ENCODE results near the gene HOXA4.

The HOXA4 gene

DNA sequence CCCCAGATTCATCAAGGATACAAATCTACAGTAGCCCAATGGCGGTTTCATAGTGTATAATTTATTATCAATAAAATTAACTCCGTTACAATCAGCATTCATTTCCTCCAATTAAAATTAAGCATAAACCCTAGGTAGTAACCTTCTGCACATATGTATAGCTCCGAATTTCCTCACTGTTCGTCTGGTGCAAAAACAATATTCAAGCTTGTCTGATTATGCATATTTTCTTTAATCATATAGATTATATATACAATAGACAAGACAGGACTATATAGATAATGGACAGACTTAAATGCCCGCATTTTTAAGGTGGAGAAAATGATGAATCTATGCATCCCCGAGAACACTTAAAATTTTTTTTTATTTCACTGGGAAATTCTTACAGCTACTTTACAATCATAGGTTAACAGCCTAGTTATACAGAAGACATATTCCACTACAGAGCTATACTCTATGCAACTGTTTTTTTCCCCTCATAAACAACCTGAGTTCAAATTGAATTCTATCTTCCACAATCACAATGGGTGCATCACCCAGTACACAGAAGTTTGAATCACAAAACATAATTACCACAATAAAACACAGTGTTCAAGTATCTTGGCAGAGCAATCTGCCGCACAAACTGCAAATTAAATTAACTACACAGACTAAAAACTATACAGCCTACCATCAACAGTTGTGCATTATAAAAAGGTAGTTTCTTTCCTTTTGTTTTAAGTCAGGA is 32.2 kb upstream of the HOXA4 start:
- no peaks in the 10 kb centered on the region for H3K79me2 ChIP-seq (ENCODE audit: control insufficient read depth, insufficient read depth, low read length)
- H2BK120ac ChIP-seq (ENCODE audit: low read depth, low read length): no peak overlapping the region
- no peaks in the 10 kb centered on the region for H3K79me1 ChIP-seq (ENCODE audit: low read length)
- H3K27me3 ChIP-seq (ENCODE audit: insufficient read depth, low read length, poor library complexity): peaks cover 89% of the 10 kb centered on the region
- H3K4me1 ChIP-seq (ENCODE audit: control insufficient read depth, low read depth, low read length): no peaks in the 10 kb centered on the region
- no peak overlapping the region for H3K4me2 ChIP-seq (ENCODE audit: low read length)
- H3K4me3 ChIP-seq (ENCODE audit: low read length): no peak overlapping the region
- H3K4ac ChIP-seq (ENCODE audit: low read depth, low read length): no peak overlapping the region
- H2AK5ac ChIP-seq (ENCODE audit: low read length): no peak overlapping the region
- WGBS (ENCODE audit: extremely low coverage, insufficient coverage, low lambda C conversion rate): no CpG with 5 or more reads among the region's 7 CpGs
- H3K27ac ChIP-seq (ENCODE audit: low read depth, low read length): no peak overlapping the region
- DNase-seq: no peak
- H3K36me3 ChIP-seq (ENCODE audit: control insufficient read depth, insufficient read depth, low read length): no peaks in the 10 kb centered on the region
- H2BK15ac ChIP-seq (replicated peaks; ENCODE audit: low read depth): no peak overlapping the region
- H4K5ac ChIP-seq (ENCODE audit: low read length): no peak overlapping the region
- H4K8ac ChIP-seq (ENCODE audit: low read depth, low read length): no peak overlapping the region
- no peak overlapping the region for H3K18ac ChIP-seq (ENCODE audit: low read length)
- no peak overlapping the region for H2BK5ac ChIP-seq (ENCODE audit: low read length)
- no peak overlapping the region for H3K23ac ChIP-seq (ENCODE audit: low read length)
- no peak overlapping the region for H3K56ac ChIP-seq (ENCODE audit: low read length)
- H3K9ac ChIP-seq (ENCODE audit: low read length): no peak overlapping the region

- H4K8ac ChIP-seq (ENCODE audit: low read depth, low read length): no peak overlapping the region
- no peak overlapping the region for H3K4ac ChIP-seq (ENCODE audit: low read depth, low read length)
- no peak overlapping the region for H3K23ac ChIP-seq (ENCODE audit: low read length)
- no peak overlapping the region for H3K27ac ChIP-seq (ENCODE audit: low read depth, low read length)
- H3K79me2 ChIP-seq (ENCODE audit: control insufficient read depth, insufficient read depth, low read length): no peaks in the 10 kb centered on the region
- H3K4me3 ChIP-seq (ENCODE audit: low read length): no peak overlapping the region
- H3K79me1 ChIP-seq (ENCODE audit: low read length): no peaks in the 10 kb centered on the region
- peaks cover 89% of the 10 kb centered on the region for H3K27me3 ChIP-seq (ENCODE audit: insufficient read depth, low read length, poor library complexity)
- no peaks in the 10 kb centered on the region for H3K4me1 ChIP-seq (ENCODE audit: control insufficient read depth, low read depth, low read length)
- no peak overlapping the region for H2AK5ac ChIP-seq (ENCODE audit: low read length)
- H3K18ac ChIP-seq (ENCODE audit: low read length): no peak overlapping the region
- no peak overlapping the region for H3K56ac ChIP-seq (ENCODE audit: low read length)
- no peak for DNase-seq
- H2BK120ac ChIP-seq (ENCODE audit: low read depth, low read length): no peak overlapping the region
- H2BK15ac ChIP-seq (replicated peaks; ENCODE audit: low read depth): no peak overlapping the region
- H4K5ac ChIP-seq (ENCODE audit: low read length): no peak overlapping the region
- H2BK5ac ChIP-seq (ENCODE audit: low read length): no peak overlapping the region
- no peak overlapping the region for H3K9ac ChIP-seq (ENCODE audit: low read length)
- WGBS (ENCODE audit: extremely low coverage, insufficient coverage, low lambda C conversion rate): no CpG with 5 or more reads among the region's 30 CpGs
- no peak overlapping the region for H3K4me2 ChIP-seq (ENCODE audit: low read length)
- no peaks in the 10 kb centered on the region for H3K36me3 ChIP-seq (ENCODE audit: control insufficient read depth, insufficient read depth, low read length)
These were observed 31.4 kb upstream of the HOXA4 start for GRCh38 chr7:27161721-27162560.

GRCh38 chr7:27161214-27161720 is 30.7 kb upstream of the HOXA4 start:
- no peak overlapping the region for H4K5ac ChIP-seq (ENCODE audit: low read length)
- H3K56ac ChIP-seq (ENCODE audit: low read length): no peak overlapping the region
- no CpG with 5 or more reads among the region's 27 CpGs for WGBS (ENCODE audit: extremely low coverage, insufficient coverage, low lambda C conversion rate)
- H2BK15ac ChIP-seq (replicated peaks; ENCODE audit: low read depth): no peak overlapping the region
- H3K4ac ChIP-seq (ENCODE audit: low read depth, low read length): no peak overlapping the region
- DNase-seq: no peak
- H3K23ac ChIP-seq (ENCODE audit: low read length): no peak overlapping the region
- H3K79me1 ChIP-seq (ENCODE audit: low read length): no peaks in the 10 kb centered on the region
- H2BK5ac ChIP-seq (ENCODE audit: low read length): no peak overlapping the region
- H3K79me2 ChIP-seq (ENCODE audit: control insufficient read depth, insufficient read depth, low read length): no peaks in the 10 kb centered on the region
- no peak overlapping the region for H2BK120ac ChIP-seq (ENCODE audit: low read depth, low read length)
- no peak overlapping the region for H3K9ac ChIP-seq (ENCODE audit: low read length)
- no peak overlapping the region for H3K4me3 ChIP-seq (ENCODE audit: low read length)
- no peaks in the 10 kb centered on the region for H3K4me1 ChIP-seq (ENCODE audit: control insufficient read depth, low read depth, low read length)
- H3K27ac ChIP-seq (ENCODE audit: low read depth, low read length): no peak overlapping the region
- H3K18ac ChIP-seq (ENCODE audit: low read length): no peak overlapping the region
- H4K8ac ChIP-seq (ENCODE audit: low read depth, low read length): no peak overlapping the region
- H2AK5ac ChIP-seq (ENCODE audit: low read length): no peak overlapping the region
- no peaks in the 10 kb centered on the region for H3K36me3 ChIP-seq (ENCODE audit: control insufficient read depth, insufficient read depth, low read length)
- H3K4me2 ChIP-seq (ENCODE audit: low read length): no peak overlapping the region
- peaks cover 89% of the 10 kb centered on the region for H3K27me3 ChIP-seq (ENCODE audit: insufficient read depth, low read length, poor library complexity)

DNA sequence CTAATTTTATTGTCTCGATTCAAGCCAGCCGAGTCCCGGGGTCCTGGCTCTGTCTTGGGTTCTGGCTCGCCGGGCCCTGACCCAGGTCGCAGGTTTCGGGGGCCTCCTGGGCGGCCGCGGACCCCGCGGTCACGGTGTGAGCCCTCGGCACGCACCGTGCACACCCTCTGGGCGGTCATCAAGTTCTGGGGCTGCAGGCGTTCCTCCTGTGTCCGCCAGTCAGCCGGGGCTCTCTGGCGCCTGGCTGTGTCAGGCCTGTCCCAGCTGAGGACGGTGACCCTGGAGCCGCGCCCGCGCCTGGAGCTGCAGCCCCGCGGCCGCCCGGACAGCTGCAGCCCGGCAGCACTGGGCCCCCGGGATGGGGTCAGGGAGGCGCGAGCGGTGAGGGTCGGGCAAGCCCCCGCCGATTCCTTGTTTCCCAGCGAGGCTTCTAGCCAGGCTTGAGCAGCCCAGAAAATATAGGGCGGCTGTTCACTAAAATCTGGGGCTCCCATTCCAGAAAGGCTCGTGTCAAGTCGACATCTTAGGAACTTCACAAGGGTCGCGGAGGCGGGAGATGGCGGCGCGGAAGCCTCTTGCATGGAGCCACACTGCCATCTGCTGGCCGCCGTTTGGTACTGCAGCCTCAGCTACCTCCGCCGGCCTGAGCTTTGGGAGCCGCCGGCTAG is 30.1 kb upstream of the HOXA4 start:
- Histone ChIP-seq H3K79me2 (ENCODE audit: control insufficient read depth, insufficient read depth, low read length) (no peaks in the 10 kb centered on the region), H2BK120ac (ENCODE audit: low read depth, low read length) (no peak overlapping the region), H2BK15ac (replicated peaks; ENCODE audit: low read depth) (no peak overlapping the region), H3K23ac (ENCODE audit: low read length) (no peak overlapping the region), H3K18ac (ENCODE audit: low read length) (no peak overlapping the region), H3K27me3 (ENCODE audit: insufficient read depth, low read length, poor library complexity) (peaks cover 89% of the 10 kb centered on the region), H3K4me3 (ENCODE audit: low read length) (no peak overlapping the region), H3K36me3 (ENCODE audit: control insufficient read depth, insufficient read depth, low read length) (no peaks in the 10 kb centered on the region), H3K4ac (ENCODE audit: low read depth, low read length) (no peak overlapping the region), H4K8ac (ENCODE audit: low read depth, low read length) (no peak overlapping the region), H2AK5ac (ENCODE audit: low read length) (no peak overlapping the region), H2BK5ac (ENCODE audit: low read length) (no peak overlapping the region), H3K9ac (ENCODE audit: low read length) (peak overlapping the region; percentile 53), H3K79me1 (ENCODE audit: low read length) (no peaks in the 10 kb centered on the region), H3K27ac (ENCODE audit: low read depth, low read length) (no peak overlapping the region), H4K5ac (ENCODE audit: low read length) (no peak overlapping the region), H3K56ac (ENCODE audit: low read length) (peak overlapping the region; percentile 67), H3K4me1 (ENCODE audit: control insufficient read depth, low read depth, low read length) (no peaks in the 10 kb centered on the region), H3K4me2 (ENCODE audit: low read length) (peak overlapping the region; percentile 64)
- peak; percentile 84 for DNase-seq
- no CpG with 5 or more reads among the region's 54 CpGs for WGBS (ENCODE audit: extremely low coverage, insufficient coverage, low lambda C conversion rate)

GRCh38 chr7:27160145-27160545 is 29.6 kb upstream of the HOXA4 start:
- H3K79me2 ChIP-seq (ENCODE audit: control insufficient read depth, insufficient read depth, low read length): no peaks in the 10 kb centered on the region
- H3K18ac ChIP-seq (ENCODE audit: low read length): no peak overlapping the region
- no peak overlapping the region for H4K8ac ChIP-seq (ENCODE audit: low read depth, low read length)
- no peak overlapping the region for H2BK15ac ChIP-seq (replicated peaks; ENCODE audit: low read depth)
- no peak overlapping the region for H3K4ac ChIP-seq (ENCODE audit: low read depth, low read length)
- no peak overlapping the region for H2AK5ac ChIP-seq (ENCODE audit: low read length)
- H3K36me3 ChIP-seq (ENCODE audit: control insufficient read depth, insufficient read depth, low read length): no peaks in the 10 kb centered on the region
- H4K5ac ChIP-seq (ENCODE audit: low read length): no peak overlapping the region
- no peaks in the 10 kb centered on the region for H3K4me1 ChIP-seq (ENCODE audit: control insufficient read depth, low read depth, low read length)
- no peak overlapping the region for H3K4me2 ChIP-seq (ENCODE audit: low read length)
- no peaks in the 10 kb centered on the region for H3K79me1 ChIP-seq (ENCODE audit: low read length)
- no peak overlapping the region for H3K27ac ChIP-seq (ENCODE audit: low read depth, low read length)
- peaks cover 89% of the 10 kb centered on the region for H3K27me3 ChIP-seq (ENCODE audit: insufficient read depth, low read length, poor library complexity)
- H2BK120ac ChIP-seq (ENCODE audit: low read depth, low read length): no peak overlapping the region
- no CpG with 5 or more reads among the region's 23 CpGs for WGBS (ENCODE audit: extremely low coverage, insufficient coverage, low lambda C conversion rate)
- no peak overlapping the region for H3K23ac ChIP-seq (ENCODE audit: low read length)
- no peak overlapping the region for H3K56ac ChIP-seq (ENCODE audit: low read length)
- no peak overlapping the region for H2BK5ac ChIP-seq (ENCODE audit: low read length)
- DNase-seq: no peak
- no peak overlapping the region for H3K4me3 ChIP-seq (ENCODE audit: low read length)
- H3K9ac ChIP-seq (ENCODE audit: low read length): no peak overlapping the region

Data from mesendoderm (in vitro differentiated cells).